Measurements from ENCODE around the gene KRTAP12-3.
"Not testable (repeated sequence)": the region's sequence is repeated elsewhere in the genome, so short reads cannot be mapped to it uniquely, and the experiment has no call there.

Gene KRTAP12-3

DNA sequence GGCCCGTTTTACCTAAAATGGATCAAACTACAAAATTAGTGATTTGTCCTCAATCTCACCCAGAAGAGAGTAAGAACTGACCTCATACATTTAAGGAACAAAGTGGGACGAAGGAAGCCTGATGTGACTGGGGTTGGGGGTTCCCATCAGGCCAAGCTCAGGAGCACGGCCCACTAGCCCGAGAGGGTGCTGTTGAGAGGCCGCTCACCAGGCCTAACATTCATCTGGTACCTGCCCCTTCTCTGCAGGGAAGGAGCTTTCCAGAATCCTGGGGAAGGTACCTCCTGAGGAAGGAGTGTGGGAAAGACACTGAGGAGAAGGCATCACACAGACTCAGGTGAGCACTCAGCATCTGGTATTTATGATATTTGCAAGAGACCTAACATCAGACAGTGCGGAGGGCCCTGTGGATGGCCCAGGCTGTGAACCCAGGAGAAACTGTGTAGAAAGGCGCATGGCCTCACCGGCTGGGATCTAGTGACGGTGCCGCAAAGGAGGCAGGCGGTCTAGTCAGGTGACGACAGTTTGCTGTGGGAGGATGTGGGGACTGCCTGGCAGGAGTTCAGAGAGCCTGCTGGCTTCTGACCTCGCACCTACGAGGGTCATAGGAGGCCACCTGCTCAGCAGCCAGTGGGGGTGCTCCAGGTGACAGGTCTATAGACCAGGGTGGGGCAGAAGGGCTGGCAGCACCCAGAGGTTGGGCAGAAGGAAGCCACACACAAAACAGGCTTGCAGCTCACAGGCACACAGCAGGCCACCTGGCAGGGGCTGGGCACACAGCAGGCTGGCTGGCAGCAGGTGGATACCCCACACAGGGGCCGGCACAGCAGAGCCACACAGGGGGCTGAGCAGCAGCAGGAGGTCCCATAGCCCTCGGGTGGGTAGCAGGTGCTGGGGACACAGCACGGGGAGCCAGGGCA lies 3.8 kb upstream of the KRTAP12-3 start:
- no peak for DNase-seq

GRCh38 chr21:44654576-44655175 lies 3.1 kb upstream of the KRTAP12-3 start, which contains the start of gene KRTAP12-4:
Gene KRTAP12-4, minus strand, starts transcription at chr21:44654659. Its CDS starts 45 bp downstream, at chr21:44654614.
- no peak for DNase-seq

- DNase-seq: no peak
These were observed 864 bp upstream of the KRTAP12-3 start for GRCh38 chr21:44656868-44657267.

DNA sequence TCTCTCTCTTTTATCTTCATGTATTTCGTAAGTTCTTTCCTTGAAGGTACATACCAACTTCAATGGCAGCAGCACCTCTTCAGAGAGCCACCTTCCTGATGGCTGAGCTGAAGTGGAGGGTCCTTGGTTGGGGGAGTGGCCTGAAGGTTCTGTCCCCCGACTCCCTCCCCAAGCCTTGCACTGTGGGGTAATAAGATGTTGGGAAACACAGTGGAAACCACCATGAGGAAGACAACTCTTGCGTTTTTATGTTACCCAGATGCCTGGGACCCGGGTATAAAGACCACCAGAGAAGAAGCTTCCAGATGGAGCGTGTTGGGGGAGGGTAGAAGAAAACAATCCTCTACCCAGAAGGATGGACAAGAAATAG lies 794 bp downstream of the KRTAP12-3 start:
- no peak for DNase-seq

DNA sequence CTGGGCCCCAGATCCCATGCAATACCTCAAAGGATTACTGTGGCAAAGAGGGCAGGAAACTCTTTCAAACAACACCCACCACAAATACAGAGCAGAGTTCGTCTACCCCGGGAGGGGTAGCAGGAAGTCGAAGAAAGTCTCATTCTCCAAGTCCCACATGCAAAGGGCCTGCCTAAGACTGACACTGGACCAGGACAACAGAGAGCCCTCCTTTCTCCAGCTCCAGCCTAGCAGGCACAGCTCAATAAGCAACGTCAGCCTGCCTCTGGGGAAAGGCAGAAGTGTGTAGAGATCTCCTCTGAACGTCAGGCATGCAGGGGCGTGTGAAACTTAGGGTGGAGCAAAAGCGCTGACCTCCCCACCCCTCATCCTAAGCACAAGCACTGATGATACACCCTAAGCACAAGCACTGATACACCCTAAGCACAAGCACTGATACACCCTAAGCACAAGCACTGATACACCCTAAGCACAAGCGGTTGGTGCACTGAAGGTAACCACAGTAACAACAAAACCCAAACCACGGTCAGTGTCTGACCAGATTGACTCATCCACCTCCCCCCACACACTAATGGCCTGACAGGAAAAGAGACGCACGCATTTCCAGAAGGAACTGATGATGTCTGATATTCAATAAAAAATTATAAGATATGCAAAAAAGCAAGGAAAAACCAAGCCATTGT lies 1.3 kb downstream of the KRTAP12-3 start:
- DNase-seq: no peak

DNA sequence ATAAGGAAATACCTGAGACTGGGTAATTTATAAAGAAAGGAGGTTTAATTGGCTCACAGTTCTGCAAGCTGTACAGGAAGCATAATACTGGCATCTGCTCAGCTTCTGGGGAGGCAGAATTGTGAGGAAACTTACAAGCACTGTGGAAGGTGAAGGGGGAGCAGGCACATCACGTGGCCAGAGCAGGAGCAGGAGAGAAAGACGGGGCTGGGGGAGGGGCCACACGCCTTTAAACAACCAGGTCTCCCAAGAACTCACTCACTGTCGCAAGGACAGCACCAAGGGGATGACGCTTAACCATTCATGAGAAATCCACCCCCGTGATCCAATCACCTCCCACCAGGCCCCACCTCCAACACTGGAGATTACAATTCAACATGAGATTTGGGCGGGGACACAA lies 3.8 kb downstream of the KRTAP12-3 start:
- DNase-seq: not testable (repeated sequence)

DNA sequence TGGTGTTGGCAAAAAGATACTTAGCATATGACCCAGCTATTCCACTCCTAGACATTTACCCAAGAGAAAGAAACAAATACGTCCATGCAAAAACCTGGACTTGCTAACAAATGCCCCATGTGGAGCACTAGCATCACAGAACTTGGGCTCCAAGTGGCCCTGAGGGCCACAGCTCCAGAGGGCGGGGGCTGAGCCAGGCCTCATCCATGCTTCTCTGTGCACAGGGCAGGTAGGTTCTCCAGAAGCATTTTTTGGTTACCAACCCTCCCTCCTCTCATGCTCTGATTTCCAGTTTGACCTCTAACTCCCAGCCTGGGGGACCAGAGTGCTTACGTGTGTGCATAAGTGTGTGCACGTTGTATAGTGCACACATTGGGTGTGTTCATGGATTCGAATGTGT lies 7.0 kb downstream of the KRTAP12-3 start:
- no peak for DNase-seq

- no peak for DNase-seq
These were observed 8.9 kb downstream of the KRTAP12-3 start, which contains the start of gene KRTAP12-2 for GRCh38 chr21:44666401-44667320. Gene KRTAP12-2, minus strand, starts transcription at chr21:44666927. Its CDS starts 41 bp downstream, at chr21:44666886.

DNA sequence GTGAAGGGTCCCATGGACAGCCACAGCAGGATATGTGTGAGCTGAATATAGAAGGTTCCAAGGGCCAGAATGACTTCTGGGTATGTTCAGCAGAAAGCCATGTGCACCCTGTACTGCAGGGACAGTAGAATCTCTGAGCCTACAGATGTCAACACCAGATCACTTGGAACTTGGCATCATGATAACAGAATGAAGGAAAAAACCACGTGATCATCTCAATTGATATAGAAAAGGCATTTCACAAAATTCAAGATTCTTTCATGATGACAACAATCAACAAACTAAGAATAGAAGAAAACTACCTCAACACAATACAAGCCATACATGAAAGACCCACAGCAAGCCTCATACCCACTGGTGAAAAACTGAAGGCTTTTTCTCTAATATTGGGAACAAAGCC lies 9.9 kb downstream of the KRTAP12-3 start:
- DNase-seq: no peak

DNA sequence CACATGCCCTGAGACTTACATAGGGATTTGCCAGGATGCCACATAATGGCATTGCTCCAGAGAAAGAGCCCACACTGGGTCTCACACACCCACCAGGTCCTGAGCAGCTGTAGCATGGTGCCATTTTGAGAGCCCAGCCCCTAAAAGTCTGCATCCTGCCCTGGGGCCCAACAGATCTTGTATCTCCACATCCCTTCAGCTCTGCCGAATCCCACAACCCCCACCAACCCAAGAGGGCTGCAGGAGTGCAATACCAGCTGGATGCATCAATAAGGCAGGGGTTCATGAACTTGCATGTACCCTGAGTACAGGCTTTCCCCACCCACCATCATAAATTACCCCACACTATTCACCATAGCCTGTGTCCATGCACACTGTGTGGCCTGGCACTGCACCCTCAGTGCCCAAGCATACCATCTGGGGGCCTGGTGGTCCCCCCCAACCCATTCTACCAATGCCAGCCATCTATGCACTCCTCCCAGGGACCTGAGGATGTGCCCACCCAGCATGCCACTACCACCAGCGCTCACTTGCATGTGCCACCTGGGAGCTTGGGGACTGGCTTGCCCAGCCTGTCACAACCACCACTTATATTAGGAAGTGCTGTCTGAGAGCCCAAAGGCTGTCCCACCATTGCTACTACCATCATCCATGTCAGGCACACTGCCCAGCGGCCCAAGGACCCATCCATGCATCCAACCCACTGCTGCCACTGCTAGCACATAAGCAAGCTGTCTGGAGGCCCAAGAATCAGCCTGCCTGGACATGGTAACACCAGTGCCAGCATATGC lies 13.1 kb downstream of the KRTAP12-3 start:
- no peak for DNase-seq

DNA sequence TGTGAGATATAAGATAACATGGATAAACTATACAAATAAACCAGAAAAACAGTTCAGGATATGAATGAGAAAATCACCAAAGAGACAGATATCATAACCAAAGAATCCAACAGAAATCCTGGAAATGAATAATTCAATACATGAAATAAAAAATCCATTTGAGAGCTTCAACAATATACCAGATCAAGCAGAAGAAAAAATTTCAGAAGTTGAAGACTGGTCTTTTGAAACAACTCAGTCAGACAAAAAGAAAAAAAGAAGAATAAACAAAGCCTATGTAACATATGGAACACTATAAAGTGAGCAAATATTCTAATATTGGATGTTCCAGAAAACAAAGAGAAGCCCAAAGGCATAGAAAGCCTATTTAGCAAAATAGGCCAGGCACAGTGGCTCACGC lies 14.2 kb downstream of the KRTAP12-3 start:
- no peak for DNase-seq

DNA sequence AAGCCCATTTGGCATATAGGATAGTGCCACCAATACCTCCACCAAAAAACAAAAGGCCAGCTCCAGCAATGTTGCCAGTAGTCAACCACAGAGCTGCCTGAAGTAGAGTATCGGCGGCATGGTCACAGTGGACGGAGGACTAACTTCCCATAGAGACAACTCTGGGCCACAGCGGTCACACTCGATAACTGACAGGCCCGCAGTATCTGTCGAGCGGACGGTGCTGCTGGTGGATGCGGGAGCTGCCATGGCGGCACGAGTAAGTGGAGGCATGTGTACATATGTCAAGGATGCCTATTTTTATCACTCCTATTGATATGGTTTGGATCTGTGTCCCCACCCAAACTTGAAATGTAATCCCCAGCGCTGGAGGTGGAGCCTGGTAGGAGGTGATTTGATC lies 20.1 kb downstream of the KRTAP12-3 start:
- no peak for DNase-seq

GRCh38 chr21:44681152-44681551 lies 23.4 kb downstream of the KRTAP12-3 start:
- DNase-seq: no peak

DNA sequence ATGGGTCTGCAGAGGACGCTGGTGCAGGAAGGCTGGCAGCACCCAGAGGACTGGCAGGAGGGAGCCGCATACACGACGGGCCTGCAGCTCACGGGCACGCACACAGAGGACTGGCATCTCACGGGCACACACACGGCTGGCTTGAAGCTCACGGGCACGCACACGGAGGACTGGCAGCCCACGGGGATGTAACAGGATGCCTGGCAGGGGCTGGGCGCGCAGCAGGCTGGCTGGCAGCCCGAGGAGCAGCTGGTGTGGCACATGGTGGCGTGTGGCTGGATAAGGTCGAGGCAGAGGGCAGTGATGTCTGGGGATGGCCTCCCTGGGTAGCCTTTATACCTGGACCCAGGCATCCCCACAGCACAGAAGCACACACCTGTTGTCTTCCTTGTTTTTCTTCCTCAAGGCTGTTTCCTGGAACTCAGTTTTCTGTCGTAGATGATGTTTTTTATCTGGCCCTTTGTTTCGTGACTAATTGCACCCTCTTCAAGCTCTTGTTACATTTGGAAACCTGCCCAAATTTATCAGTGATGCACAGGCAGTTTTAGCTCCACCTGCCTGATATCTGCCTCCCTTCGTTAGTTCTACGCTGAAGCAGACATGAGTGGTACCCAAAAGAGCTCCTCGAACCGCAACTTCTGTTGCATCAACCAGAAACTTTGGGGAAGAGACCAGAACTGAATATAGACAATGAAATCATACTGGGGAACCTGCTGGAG lies 24.3 kb downstream of the KRTAP12-3 start, which contains the start of gene KRTAP12-1:
Gene KRTAP12-1 (minus strand): TSS at position 303 of the 719 bp plus-strand sequence. CDS start 40 bp downstream, at position 263.
- DNase-seq: peak; percentile 91

DNA sequence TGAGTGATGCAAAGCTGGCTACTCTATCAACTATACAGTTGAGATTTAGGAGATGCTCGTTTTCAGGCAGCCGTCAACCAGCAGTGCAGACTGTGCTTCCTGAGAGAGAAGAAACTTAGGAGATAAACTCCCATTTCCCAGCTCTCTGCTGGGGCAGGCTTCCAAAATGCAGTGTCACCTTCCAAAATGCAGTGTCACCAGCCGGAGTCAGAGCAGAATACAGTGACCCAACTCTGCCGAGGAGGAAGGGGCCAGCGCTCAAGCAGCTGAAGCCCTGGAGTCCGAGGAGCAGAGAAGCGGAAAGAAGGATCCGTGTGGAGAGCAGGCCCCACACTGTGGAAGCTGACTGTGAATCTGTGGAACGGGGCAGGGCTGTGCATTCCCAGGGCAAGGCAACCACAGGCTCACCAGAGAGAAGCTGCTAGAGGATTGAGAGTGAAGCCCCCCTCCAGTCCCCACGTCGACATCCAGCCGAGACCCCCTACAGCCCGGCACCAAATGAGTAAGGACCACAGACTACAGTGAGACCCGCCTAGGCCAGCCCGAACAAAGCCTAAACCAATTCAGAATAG lies 24.9 kb downstream of the KRTAP12-3 start:
- DNase-seq: no peak

GRCh38 chr21:44684077-44684476 lies 26.3 kb downstream of the KRTAP12-3 start:
- no peak for DNase-seq

DNA sequence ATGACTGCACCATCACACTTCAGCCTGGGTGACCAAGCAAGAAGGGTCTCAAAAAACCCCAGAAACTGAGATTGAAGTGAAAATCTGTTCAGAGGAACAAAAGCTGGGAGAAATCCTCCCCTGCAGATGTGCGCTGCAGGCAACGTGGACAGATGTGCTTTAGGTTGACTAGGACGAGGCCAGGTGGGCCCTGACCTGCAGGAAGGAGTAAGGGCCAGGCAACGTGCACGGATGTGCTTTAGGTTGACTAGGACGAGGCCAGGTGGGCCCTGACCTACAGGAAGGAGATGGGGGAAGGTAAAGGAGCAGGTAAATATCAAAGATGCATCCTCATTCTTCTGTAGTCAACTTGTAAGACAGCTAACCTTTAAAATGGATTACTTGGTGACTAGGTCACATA lies 26.8 kb downstream of the KRTAP12-3 start:
- no peak for DNase-seq

DNA sequence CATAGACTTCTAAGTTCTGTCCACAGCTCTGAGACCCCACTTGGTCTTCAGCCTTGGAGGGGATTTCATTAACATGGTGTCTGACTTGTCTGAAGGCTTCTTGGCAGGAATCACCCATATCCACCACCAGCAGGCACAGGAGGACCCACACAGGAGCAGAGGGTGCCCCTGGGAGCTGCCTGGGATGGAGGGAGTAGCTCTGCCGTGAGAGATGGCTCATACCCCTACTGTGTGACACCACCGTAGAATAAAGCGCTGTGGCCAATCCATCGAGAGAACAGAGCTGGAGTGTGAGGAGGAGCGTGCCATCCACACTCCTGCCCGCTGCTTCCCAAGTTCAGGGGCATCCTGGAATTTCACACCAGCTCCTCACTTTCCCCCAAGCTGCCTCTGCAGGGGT lies 27.3 kb downstream of the KRTAP12-3 start:
- not testable (repeated sequence) for DNase-seq

- no peak for DNase-seq
These were observed 28.5 kb downstream of the KRTAP12-3 start for GRCh38 chr21:44686000-44686781.
